ENCODE data around the gene SCYL1.

DNA sequence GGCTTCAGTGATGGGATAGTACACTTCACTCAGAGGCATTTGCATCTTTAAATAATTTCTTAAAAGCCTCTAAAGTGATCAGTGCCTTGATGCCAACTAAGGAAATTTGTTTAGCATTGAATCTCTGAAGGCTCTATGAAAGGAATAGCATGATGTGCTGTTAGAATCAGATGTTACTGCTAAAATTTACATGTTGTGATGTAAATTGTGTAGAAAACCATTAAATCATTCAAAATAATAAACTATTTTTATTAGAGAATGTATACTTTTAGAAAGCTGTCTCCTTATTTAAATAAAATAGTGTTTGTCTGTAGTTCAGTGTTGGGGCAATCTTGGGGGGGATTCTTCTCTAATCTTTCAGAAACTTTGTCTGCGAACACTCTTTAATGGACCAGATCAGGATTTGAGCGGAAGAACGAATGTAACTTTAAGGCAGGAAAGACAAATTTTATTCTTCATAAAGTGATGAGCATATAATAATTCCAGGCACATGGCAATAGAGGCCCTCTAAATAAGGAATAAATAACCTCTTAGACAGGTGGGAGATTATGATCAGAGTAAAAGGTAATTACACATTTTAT lies 21.4 kb upstream of the SCYL1 start:
- TF ChIP-seq CTCF (IDR thresholded peaks at IDR 0.05; ENCODE audit: low read depth, low read length, missing input control): no peak
- no peak for TF ChIP-seq JUND (IDR thresholded peaks at IDR 0.05)
- TF ChIP-seq YY1 (IDR thresholded peaks at IDR 0.05): no peak
- TF ChIP-seq, protein P1, sequence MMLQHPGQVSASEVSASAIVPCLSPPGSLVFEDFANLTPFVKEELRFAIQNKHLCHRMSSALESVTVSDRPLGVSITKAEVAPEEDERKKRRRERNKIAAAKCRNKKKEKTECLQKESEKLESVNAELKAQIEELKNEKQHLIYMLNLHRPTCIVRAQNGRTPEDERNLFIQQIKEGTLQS (IDR thresholded peaks at IDR 0.05): no peak
- no peak for TF ChIP-seq RAD21 (IDR thresholded peaks at IDR 0.05)
- TF ChIP-seq, protein P2, sequence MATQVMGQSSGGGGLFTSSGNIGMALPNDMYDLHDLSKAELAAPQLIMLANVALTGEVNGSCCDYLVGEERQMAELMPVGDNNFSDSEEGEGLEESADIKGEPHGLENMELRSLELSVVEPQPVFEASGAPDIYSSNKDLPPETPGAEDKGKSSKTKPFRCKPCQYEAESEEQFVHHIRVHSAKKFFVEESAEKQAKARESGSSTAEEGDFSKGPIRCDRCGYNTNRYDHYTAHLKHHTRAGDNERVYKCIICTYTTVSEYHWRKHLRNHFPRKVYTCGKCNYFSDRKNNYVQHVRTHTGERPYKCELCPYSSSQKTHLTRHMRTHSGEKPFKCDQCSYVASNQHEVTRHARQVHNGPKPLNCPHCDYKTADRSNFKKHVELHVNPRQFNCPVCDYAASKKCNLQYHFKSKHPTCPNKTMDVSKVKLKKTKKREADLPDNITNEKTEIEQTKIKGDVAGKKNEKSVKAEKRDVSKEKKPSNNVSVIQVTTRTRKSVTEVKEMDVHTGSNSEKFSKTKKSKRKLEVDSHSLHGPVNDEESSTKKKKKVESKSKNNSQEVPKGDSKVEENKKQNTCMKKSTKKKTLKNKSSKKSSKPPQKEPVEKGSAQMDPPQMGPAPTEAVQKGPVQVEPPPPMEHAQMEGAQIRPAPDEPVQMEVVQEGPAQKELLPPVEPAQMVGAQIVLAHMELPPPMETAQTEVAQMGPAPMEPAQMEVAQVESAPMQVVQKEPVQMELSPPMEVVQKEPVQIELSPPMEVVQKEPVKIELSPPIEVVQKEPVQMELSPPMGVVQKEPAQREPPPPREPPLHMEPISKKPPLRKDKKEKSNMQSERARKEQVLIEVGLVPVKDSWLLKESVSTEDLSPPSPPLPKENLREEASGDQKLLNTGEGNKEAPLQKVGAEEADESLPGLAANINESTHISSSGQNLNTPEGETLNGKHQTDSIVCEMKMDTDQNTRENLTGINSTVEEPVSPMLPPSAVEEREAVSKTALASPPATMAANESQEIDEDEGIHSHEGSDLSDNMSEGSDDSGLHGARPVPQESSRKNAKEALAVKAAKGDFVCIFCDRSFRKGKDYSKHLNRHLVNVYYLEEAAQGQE (IDR thresholded peaks at IDR 0.05): peak; percentile 4
- no peak for TF ChIP-seq TAF1 (conservative IDR thresholded peaks at IDR 0.05)
- TF ChIP-seq SP1 (IDR thresholded peaks at IDR 0.05): no peak
- no peak for TF ChIP-seq RXRA (IDR thresholded peaks at IDR 0.05)
